Chondrocyte (in vitro differentiated cells): ENCODE data around the gene AADAT. TPM values are rescaled to one million over a fixed set of nuclear protein-coding genes. Genes with fewer than 3 reads are reported as not detected.

Experiments
- DNase-seq: peaks from one replicate; pipeline ENCODE4 v3.0.0; 2021; ENCODE audit warnings: mixed read lengths, low spot score
- H3K27ac Mint-ChIP-seq: one replicate; pipeline ENCODE4 v1.8.0; 2021; ENCODE audit warnings: mild to moderate bottlenecking, moderate library complexity, mixed read lengths; ENCODE audit not compliant: unreplicated experiment
- H3K27me3 Mint-ChIP-seq: 2 replicates; pipeline ENCODE4 v1.8.0; 2021; ENCODE audit warnings: low read depth, mixed read lengths
- H3K36me3 Mint-ChIP-seq: 2 replicates; pipeline ENCODE4 v1.8.0; 2021; ENCODE audit warnings: low read depth, mixed read lengths
- H3K4me1 Mint-ChIP-seq: 2 replicates; pipeline ENCODE4 v1.8.0; 2021; ENCODE audit warnings: low read depth, mild to moderate bottlenecking, mixed read lengths
- H3K4me3 Mint-ChIP-seq: one replicate; pipeline ENCODE4 v1.8.0; 2021; ENCODE audit warnings: mild to moderate bottlenecking, moderate library complexity, mixed read lengths; ENCODE audit not compliant: unreplicated experiment
- H3K9me3 Mint-ChIP-seq: 2 replicates; pipeline ENCODE4 v1.8.0; 2021; ENCODE audit warnings: low read depth, mixed read lengths
- total RNA-seq: library from RNA; stranded (reverse); gene quantifications from 3 replicates; pipeline ENCODE4 v1.2.1, GENCODE V29; 2021
- TF ChIP-seq, protein P1 (sequence below): fragments of 200-600 bp; sonication (generic); IDR thresholded peaks from 2 replicates; pipeline ENCODE4 v1.5.0; 2021; ENCODE audit warnings: antibody characterized with exemption, mild to moderate bottlenecking, moderate library complexity

Gene AADAT
- total RNA-seq, 1 donor from 2014 or later: 13.2 TPM

DNA sequence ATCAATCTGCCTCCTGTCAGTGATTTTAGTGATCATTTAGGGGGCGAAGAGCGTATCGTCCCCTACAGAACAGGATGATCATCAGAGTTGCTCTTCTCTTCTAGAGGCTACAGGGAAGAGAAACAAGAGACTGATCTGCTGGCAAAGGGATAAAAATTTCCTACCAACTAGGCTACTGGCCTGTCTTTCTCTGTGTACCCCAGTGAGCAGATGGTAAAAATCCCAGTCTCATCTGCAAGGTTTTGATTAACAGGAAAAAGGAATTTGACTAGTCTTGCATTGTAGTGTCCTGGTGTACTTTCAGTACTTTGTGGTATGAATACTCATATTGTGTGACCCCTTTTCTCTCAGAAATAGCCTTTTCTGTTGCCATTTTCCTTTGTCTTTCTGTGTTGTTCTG is 21.8 kb upstream of the AADAT start:
- H3K4me1 Mint-ChIP-seq: peaks cover 12% of the 10 kb centered on the region
- no peaks in the 10 kb centered on the region for H3K9me3 Mint-ChIP-seq
- H3K4me3 Mint-ChIP-seq: no peak overlapping the region
- no peaks in the 10 kb centered on the region for H3K36me3 Mint-ChIP-seq
- H3K27me3 Mint-ChIP-seq: peaks cover 32% of the 10 kb centered on the region
- TF ChIP-seq, protein P1, sequence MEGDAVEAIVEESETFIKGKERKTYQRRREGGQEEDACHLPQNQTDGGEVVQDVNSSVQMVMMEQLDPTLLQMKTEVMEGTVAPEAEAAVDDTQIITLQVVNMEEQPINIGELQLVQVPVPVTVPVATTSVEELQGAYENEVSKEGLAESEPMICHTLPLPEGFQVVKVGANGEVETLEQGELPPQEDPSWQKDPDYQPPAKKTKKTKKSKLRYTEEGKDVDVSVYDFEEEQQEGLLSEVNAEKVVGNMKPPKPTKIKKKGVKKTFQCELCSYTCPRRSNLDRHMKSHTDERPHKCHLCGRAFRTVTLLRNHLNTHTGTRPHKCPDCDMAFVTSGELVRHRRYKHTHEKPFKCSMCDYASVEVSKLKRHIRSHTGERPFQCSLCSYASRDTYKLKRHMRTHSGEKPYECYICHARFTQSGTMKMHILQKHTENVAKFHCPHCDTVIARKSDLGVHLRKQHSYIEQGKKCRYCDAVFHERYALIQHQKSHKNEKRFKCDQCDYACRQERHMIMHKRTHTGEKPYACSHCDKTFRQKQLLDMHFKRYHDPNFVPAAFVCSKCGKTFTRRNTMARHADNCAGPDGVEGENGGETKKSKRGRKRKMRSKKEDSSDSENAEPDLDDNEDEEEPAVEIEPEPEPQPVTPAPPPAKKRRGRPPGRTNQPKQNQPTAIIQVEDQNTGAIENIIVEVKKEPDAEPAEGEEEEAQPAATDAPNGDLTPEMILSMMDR: no peak
- no peak overlapping the region for H3K27ac Mint-ChIP-seq
- DNase-seq: no peak

DNA sequence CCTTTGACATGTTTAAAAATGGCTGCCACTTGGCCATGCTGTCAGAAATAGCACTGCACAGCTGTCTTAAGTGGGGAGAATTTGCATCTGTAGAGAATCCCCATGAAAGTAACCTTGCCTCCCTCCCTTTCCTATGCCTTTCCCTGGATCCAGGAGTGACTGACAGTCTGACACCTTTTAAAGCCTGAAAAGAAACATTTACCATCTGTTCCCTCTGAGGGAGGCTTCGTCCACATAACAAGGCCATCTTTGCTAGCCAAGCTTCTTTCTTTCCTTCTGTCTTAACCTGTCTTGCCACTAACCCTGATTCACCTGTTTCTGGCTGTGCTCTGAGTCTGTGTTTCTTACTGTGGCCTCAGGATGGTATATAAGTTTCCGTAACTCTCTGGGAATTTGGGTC is 21.3 kb upstream of the AADAT start:
- H3K36me3 Mint-ChIP-seq: no peaks in the 10 kb centered on the region
- TF ChIP-seq, protein P1: no peak
- no peak for DNase-seq

DNA sequence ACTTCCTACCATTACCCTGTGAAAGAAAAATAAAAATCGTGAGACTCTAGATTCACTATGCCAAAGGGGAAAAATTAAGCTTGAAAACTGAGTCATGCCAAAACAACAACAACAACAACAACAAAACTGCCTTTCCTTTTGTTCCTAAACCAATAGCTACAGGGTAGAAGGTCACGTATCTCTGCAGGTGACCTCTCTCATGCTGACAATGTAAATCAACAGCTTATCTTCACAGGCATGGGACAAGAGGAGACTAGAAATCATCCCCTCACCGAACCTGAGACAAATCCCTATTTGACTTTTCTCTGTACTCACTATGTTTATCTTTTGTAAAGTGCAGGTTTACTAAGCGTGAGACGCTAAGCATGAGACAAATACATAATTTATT is 20.5 kb upstream of the AADAT start:
- no peaks in the 10 kb centered on the region for H3K9me3 Mint-ChIP-seq
- TF ChIP-seq, protein P1: no peak
- peaks cover 12% of the 10 kb centered on the region for H3K4me1 Mint-ChIP-seq
- peaks cover 27% of the 10 kb centered on the region for H3K27me3 Mint-ChIP-seq
- no peak overlapping the region for H3K27ac Mint-ChIP-seq
- H3K4me3 Mint-ChIP-seq: no peak overlapping the region
- DNase-seq: no peak
- H3K36me3 Mint-ChIP-seq: no peaks in the 10 kb centered on the region

More for the DNA sequence above, 21.3 kb upstream of the AADAT start:
- H3K4me1 Mint-ChIP-seq: peaks cover 12% of the 10 kb centered on the region
- H3K27ac Mint-ChIP-seq: no peak overlapping the region
- H3K4me3 Mint-ChIP-seq: no peak overlapping the region
- peaks cover 27% of the 10 kb centered on the region for H3K27me3 Mint-ChIP-seq
- no peaks in the 10 kb centered on the region for H3K9me3 Mint-ChIP-seq

DNA sequence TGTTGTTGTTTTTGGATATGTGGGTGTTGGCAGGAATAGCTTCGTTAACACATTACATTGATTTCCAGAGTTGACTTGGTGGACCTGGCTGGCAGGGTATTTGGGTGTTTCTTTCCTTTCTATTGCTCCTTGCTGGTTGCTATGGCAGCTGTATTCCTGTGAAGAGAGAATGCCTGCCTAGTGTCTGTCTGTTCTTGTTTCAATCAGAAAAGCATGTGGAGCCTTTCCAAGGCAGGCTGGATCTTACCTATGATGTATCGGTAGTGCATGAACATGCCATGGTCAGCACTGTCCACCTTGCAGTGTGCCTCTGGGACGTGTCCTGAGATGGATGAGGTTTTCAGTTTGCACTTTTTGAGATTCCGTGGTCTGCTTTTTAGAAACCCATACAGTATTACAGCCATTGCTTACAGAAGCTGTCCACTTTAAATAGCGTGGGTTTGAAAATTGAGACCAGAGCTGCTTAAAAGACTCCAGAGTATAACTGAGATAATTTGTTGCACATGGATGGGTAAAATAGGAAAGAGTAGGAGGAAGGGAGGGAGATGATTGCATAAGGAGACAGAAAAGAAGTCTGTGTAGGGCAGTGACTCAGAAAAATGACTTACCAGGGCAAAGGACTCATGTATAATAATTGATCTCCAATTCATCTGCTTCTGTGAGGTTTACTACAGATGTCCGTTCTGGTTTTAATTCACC is 20.0 kb upstream of the AADAT start:
- Mint-ChIP-seq H3K4me1 (peaks cover 12% of the 10 kb centered on the region), H3K4me3 (no peak overlapping the region), H3K36me3 (no peaks in the 10 kb centered on the region), H3K27me3 (peaks cover 27% of the 10 kb centered on the region), H3K9me3 (no peaks in the 10 kb centered on the region), H3K27ac (no peak overlapping the region)
- DNase-seq: no peak
- TF ChIP-seq, protein P1: no peak

DNA sequence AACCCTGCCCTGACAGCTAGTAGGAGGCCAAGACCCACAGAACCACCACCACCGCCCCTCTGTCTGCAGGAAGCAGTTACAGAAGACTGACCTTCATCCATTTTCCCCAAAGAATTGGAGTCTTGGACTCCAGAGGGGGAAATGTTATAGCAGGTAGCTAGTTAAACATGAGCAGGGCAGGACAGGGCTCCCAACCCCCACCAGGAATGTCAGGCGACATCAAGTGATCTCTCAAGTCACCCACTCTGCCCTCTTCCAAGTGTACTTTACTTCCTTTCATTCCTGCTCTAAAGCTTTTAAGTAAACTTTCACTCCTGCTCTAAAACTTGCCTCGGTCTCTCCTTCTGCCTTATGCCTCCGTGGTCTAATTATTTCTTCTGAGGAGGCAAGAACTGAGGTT is 17.1 kb upstream of the AADAT start:
- H3K4me1 Mint-ChIP-seq: peaks cover 9% of the 10 kb centered on the region
- TF ChIP-seq, protein P1: no peak
- no peak overlapping the region for H3K27ac Mint-ChIP-seq
- H3K4me3 Mint-ChIP-seq: no peak overlapping the region
- no peaks in the 10 kb centered on the region for H3K36me3 Mint-ChIP-seq
- H3K9me3 Mint-ChIP-seq: no peaks in the 10 kb centered on the region
- H3K27me3 Mint-ChIP-seq: peaks cover 22% of the 10 kb centered on the region
- DNase-seq: no peak
